MM.1S (cell line): ENCODE measurements around the gene ZSCAN26.

Source experiments
- CTCF ChIP-seq: fragments of 300-600 bp; sonication (generic); IDR thresholded peaks from 2 replicates; pipeline ENCODE4 v1.5.1; 2016; ENCODE audit warnings: antibody characterized with exemption, low read length, mixed read lengths
- EZH2 ChIP-seq: fragments of 300-600 bp; sonication (generic); optimal IDR thresholded peaks from 2 replicates; pipeline ENCODE3; 2017; ENCODE audit warnings: low read depth, mild to moderate bottlenecking, antibody characterized with exemption, low read length, mixed read lengths
- EZH2phosphoT487 ChIP-seq: fragments of 300-600 bp; sonication (generic); IDR thresholded peaks from 2 replicates; pipeline ENCODE4 v1.6.1; 2018; ENCODE audit warnings: antibody characterized with exemption, low read length

- TF ChIP-seq EZH2phosphoT487 (no peak), EZH2 (no peak), CTCF (no peak)
Measured at GRCh38 chr6:28251661-28252008, 15.3 kb upstream of the ZSCAN26 start.
